Ovary (tissue), 3 donors: ENCODE data around the gene ANKRD27.

Experiments
- CTCF ChIP-seq, 3 donors: fragments of 450-650 bp in 2 of 3; fragments of 200-600 bp in 1 of 3; IDR thresholded peaks; one replicate each; pipeline versions ENCODE4 v1.5.1 to v1.8.0; 2016 to 2022; ENCODE audit warnings: antibody characterized with exemption in 3 of 3, mild to moderate bottlenecking in 1 of 3
- POLR2A ChIP-seq: fragments of 450-650 bp; IDR thresholded peaks from one replicate; pipeline ENCODE4 v1.6.1; 2017; ENCODE audit warnings: antibody characterized with exemption, mild to moderate bottlenecking, moderate library complexity
- donor health status: DM: no; HTN: no; CAD: no.

- no peak for TF ChIP-seq POLR2A
- TF ChIP-seq CTCF (IDR thresholded peaks at IDR 0.05): no peak
Observed at GRCh38 chr19:32669310-32669709, 5.7 kb downstream of the ANKRD27 start.
